GM19372 (cell line): ENCODE data around the gene SPATA46.
"Not testable (repeated sequence)": the region's sequence is repeated elsewhere in the genome, so short reads cannot be mapped to it uniquely, and the experiment has no call there.

Source experiments
- ATAC-seq: cut with Tn5 transposase; IDR thresholded peaks from one replicate; pipeline ENCODE4 v1.9.1; 2021; ENCODE audit warnings: mild to moderate bottlenecking, low read depth, moderate library complexity; ENCODE audit not compliant: unreplicated experiment

Gene SPATA46, protein sequence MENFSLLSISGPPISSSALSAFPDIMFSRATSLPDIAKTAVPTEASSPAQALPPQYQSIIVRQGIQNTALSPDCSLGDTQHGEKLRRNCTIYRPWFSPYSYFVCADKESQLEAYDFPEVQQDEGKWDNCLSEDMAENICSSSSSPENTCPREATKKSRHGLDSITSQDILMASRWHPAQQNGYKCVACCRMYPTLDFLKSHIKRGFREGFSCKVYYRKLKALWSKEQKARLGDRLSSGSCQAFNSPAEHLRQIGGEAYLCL

DNA sequence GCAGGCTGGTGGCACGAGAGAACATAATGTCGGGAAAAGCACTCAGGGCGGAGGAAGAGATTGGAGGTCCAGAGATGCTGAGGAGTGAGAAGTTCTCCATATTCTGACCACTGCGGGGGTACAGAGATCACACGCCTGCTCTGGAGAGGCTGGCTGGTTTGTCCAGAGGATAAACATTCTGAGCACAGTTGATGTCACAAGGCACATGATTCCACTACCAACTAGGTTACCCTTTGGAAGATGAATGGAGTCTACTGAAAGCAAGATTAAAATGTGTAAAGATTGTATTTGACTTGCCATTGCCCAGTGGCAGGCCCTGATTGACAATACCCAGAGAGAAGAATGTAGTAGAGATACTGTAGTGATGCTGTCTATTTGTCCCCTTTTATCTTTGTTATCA, at the start of gene SPATA46:
Gene SPATA46 (minus strand): TSS at position 164 of the 400 bp plus-strand sequence. CDS start 64 bp downstream, at position 100.
- no peak for ATAC-seq

DNA sequence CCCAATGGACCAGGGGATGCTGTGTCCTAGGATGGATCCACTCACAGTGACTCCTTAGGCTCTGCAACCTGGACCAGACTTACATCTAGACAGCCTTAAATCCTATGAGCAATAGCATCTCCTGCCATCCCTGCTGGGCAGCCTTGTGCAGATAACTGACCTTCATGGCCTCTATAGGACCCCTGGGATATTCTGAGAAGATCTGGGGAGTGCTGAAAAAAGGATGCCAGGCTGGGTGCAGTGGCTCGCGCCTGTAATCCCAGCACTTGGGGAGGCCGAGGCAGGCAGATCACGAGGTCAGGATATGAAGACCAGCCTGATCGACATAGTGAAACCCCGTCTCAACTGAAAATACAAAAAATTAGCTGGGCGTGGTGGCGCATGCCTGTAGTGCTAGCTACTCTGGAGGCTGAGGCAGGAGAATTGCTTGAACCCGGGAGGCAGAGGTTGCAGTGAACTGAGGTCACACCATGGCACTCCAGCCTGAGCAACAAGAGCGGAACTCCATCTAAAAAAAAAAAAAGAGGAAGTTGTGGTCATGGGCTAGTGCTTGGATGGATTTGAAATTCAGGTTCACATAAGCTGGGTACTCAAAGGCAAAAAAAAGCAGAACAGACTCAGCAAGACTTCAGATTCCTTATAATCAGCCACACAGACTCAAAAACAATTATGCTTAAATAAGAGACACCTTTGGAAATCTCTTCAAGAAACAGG, 46.2 kb upstream of the SPATA46 start:
- ATAC-seq = no peak

DNA sequence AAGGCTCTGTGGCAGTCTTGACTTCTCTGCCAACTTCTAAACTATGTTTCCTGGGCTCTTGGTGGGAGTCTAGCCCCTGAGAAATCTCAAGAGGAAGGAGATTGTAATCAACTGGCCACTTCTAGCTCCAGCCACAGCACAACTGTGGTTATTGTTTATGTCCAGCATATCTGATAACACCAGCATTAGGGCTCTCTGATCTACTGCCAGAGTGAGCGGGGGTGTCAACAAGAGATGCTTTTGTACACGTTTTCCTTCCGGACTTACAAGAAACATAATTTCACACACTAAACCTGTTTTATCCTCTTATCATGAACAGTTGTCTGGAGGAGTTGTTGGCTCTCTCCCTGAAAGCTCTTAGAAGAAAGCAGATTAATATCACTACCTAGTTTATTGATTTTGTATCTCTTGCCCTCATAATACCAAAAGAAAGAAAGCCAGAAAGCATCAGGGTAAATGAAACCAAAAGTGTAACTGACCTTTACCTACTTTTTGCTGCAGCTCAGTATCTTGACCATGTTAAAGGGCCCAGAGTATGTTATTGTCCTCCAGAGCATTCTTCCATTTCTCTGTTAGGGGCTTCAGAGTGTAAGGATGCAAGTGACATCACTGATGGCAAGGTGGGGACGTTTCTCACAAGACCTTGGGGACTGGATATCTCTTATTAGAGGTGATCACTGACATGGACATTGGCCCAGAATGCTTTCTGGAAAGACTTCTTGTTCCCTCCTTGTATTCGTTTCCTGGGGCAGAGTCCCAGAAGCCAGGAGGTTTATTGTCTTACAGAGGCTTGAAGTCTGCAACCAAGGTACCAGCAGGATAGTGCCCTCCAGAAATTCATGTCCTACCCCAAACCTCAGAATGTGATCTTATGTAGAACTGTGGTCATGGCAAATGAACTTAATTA, 44.9 kb upstream of the SPATA46 start:
- no peak for ATAC-seq

DNA sequence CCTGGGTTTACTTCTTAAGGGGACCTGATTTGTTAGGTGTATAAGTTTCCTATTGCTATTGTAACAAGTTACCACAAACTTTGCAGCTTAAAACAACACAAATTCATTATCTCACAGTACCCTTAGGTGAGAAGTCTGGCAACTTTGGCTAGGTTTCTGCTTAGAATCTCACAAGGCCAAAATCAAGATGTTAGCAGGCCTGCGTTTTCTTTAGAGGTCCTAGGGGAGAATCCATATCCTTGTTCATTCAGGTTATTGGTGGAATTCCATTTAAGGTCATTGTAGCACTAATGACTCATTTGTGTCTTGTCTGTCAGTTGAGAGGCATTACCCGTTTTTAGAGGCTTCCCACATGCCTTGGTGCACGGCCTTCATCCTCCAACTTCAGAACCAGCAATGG, 43.5 kb upstream of the SPATA46 start:
- no peak for ATAC-seq

DNA sequence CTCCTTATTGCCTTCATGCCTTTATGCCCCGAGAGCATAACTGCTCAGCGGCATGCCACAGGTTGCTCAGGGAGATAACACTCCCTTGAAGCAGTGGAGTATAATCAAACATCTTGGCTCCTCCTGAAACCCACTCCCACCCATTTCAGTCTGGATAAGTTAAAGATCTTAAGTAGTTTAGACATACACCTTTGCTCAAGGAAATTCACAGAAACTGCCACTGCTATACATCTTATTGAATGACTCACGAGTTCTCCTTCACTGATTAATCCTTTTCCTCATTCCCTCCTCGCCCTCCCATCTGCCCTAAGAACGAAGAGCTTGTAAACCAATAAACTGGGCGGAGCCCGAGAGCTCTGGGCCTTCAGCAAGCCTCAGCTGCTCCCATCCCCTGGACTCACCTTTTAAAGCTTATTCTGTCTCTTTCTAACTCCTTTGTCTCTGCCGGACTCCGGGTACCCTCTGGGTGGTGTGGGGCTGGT, 42.8 kb upstream of the SPATA46 start:
- ATAC-seq = not testable (repeated sequence)

DNA sequence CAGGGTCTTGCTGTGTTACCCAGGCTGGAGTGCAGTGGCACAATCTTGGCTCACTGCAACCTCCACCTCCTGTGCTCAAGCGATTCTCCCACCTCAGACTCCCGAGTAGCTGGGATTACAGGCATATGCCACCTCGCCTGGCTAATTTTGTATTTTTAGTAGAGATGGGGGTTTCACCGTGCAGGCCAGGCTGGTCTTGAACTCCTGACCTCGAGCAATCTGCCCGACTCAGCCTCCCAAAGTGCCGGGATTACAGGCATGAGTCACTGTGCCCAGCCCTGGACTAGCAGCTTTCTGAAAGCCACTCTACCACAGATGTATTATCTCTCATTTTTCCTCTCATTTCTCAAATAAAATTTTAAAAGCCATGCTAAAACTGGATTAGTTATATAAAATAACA, 41.9 kb upstream of the SPATA46 start:
- ATAC-seq = not testable (repeated sequence)

DNA sequence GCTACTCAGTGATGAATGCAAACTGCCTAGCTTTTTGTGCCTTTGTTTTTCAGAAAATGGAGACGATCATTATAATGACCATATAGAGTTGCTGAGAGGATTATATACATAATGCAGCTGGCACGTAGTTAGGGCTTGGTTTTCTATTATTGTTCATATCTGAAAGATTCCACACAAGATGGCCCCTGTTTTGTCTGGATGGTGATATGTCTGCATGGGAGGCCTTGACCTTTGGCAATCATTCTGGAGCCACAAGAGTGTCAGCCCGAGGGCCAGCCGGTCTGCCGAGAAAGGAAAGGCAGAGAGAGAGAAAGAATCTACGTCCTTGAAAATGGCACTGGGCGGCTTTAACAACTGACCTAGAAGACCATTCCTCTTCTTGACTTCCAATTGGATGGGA, 41.0 kb upstream of the SPATA46 start:
- no peak for ATAC-seq

DNA sequence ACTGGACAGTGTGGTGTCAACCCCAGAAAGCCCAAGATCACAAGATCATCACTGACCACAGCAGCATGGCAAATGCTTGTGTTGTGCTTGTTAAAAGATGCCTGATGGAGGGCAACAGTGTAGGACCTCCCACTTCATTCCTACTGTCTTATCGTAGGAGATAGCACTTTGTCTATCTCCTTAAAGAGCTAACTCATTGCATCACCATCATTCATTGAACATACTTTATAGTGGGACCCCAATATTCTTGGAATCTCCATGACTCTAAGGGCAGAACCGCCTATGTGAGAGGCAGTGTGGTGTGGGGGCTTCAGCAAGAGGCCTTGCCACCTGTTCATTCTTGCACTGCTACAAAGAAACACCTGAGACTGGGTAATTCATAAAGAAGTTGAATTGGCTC, 40.3 kb upstream of the SPATA46 start:
- no peak for ATAC-seq

DNA sequence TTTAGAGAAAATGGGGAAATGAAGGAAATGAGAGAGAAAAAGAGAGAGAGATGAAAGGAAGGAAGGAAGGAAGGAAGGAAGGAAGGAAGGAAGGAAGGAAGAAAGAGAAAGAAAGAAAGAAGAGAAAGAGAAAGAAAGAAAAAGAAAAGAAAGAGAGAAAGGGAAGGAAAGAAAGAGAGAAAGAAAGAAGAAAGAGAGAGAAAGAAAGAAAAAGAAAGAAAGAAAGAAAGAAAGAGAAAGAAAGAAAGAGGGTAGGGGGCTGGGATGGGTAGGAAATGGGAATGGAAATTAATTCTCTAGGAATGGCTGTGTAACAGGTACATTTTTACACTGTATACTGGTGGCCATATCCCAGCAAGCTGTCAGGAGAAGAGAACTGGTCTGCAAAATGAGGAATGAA, 39.6 kb upstream of the SPATA46 start:
- no peak for ATAC-seq

DNA sequence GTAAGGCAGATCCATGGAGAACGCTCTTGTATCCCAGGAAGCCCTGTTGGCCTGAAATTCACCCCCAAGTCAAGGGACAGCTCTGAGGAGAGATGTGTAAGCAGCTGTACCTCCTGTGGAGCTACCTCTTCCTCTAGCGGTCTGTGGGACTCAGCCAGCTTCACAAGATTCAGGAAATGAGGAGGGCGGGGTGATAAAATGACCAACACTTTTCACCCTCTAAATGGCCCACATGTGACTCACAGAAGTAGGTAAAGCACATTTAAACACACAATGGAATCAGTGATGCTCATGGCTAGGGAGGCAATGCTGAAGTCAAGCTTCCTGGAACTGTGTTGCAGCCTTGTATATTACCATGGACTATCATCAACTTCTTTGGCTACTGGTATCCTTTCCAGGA, 35.3 kb upstream of the SPATA46 start, which contains the start of gene SH2D1B:
Gene SH2D1B (minus strand): TSS at position 135 of the 400 bp plus-strand sequence. CDS start 120 bp downstream, at position 15.
- ATAC-seq = no peak

DNA sequence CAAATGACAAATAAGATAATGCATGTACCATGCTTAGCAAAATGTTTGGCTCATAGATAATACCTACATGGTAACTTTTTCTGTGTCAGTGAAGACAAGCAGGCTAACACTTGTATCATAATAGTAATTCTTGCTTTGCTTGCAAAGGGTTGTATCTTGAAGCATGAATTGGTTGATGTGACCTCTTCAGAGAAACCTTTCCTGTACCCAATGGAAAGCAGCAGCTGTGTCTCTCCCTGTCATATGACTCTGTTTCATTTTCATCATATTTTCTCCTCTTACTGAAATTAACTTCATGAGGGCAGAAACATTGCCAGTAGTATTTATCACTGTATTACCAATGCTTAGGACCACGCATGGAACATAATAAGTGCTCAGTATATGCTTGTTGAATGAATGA, 30.9 kb upstream of the SPATA46 start:
- ATAC-seq = no peak

DNA sequence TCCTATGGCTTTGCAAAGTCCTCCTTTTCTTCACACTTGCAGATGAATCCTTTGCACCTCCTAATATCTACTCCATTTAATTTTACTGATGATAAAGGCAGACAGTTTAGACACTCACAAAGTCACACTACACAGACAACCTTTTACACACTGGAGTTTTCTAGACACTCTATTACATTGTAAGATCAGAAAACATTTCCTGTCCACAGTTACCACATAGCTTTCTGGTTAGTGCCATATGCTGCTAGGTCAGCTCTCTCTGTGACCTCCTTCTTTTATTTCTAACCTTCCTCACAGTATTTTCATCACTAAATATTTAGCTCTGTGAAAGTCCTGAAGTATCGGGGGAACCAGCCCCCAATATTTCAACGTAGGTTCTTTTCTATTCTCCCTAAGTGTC, 30.2 kb upstream of the SPATA46 start:
- ATAC-seq = no peak

DNA sequence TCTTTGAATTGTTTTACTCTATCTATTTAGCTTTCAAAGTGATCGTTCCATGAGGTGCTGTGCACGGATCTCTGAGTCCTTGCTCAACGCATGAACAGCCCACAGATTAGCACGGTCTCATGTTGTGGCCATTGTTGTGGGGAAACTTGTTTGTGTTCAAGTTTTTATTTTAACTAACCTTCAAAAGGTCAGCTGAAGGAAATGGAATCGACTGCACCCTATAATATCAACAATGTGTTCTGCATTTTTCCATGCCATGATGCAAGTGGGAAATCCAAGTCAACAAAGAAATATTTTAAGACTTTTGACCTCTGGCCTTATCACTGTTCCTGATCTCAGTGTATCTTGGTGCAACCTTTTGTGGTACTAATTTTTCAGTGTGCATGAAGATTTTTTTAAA, 29.1 kb upstream of the SPATA46 start:
- no peak for ATAC-seq

DNA sequence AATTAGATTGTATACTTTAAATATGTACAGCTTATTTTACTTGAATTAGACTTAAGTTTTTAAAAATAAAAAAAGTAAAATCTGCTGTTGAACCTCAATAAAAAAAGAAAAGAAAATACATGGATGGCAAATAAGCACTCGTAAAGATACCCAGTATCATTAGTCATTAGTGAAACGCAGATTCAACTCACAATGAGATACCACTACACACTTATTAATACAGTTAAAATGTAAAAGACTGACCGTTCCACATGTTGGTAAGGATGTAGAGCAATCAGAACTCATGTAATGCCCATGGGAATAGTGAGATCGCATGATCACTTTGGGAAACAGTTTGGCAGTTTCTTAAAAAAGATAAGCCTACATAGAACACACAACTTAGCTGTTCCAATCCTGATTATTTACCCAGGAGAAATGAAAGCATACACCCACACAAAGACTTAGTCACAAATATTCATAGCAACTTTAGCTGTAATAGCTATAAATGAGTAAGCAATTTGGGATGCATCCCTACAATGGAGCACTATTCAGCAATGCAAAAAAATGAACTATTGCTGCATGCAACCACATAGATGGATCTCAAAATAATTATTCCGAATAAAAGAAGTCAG, 28.0 kb upstream of the SPATA46 start:
- no peak for ATAC-seq

DNA sequence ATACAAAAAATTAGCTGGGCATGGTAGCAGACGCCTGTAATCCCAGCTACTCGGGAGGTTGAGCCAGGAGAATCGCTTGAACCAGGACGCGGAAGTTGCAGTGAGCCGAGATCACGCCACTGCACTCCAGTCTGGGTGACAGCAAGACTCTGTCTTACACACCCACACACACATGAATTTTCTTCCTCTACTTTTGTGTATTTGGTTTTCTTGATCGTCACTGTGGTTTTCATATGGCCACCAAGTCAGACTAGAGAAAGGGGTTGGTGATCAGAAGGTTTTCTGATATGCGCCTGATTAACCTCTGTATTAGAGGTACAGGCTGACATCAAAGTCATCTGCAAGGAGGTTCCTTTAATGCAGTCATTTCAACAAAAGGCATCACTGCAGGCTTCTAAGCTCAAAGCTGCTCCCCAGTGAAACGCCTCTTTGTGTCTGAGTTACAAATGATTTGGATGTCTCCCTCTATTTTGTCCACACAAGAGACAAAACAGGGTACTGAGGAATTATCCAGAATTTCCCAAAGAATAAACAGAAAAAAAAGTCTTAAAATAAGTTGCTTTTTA, 24.2 kb upstream of the SPATA46 start:
- no peak for ATAC-seq

DNA sequence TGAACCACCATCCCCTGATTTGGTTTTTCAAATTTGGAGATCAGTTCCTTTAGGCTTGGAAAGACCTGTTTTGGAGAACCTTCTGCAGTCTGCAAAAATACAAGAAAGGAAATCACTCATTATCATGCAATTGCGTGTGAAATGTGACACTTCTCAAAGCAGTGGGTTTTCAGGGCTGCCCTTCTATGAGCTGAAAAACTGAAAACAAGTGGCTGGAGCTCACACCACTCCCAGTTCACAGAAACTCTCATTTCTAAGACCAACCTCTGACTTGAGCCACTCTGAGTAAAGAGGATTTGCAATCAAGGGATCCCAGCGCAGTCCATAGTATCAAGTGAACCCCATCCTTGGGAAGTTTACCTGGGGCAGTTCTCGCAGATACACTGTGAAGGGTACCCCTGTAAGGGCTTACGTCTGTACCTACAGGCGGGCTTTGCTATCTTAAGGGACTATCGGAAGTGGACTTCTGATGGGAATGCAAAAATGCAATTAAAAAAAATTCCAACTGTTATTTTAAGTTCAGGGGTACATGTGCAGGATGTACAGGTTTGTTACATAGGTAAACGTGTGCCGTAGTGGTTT, 22.4 kb upstream of the SPATA46 start:
- no peak for ATAC-seq

DNA sequence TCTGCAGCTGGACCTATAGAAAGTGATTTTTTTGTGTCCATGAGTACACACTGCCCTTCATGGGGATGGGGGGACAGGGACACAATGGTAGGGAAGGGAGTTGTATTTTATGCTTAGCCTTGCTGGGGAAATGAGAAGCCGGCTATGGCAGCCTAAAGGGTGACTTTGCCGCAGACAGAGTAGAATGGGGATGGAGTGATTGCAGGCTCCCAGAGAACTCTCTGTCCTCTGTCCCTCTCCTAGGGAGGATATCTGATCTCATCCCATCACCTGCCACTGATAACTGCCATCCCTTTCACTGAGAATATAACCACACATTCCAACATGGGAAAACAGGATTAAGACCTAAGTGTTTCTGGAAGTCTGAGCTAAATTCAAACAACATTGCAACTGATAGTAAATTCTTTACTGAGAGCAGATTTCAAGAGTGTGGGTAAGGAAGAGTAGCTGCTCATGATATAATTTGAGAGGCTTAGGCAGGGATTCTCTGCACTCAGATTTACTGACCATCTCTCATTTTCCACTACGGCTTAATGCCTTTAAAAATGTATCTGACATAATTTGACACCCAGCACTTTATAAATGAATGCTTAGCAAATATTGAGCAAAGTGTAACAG, 21.4 kb upstream of the SPATA46 start:
- ATAC-seq = no peak

DNA sequence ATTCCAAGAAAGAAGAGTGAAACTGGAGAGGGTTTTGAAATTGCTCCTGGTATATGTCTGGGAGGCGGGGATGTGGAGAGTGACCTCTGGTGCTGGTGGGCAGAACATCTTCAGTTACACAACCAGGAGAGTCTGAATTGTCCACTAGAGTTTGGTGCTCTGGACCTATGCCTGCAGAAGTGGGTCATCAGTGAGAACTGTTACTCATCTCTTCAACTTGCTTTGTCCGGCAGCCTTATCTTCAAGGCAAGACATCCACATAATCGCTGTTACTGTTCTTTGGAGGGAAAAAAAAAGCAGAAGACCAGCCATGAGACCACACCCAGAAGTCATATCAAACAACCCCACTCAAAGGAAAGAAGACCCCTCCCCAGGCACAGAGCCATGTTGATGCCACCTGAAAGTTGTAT, 20.4 kb upstream of the SPATA46 start:
- ATAC-seq = no peak

DNA sequence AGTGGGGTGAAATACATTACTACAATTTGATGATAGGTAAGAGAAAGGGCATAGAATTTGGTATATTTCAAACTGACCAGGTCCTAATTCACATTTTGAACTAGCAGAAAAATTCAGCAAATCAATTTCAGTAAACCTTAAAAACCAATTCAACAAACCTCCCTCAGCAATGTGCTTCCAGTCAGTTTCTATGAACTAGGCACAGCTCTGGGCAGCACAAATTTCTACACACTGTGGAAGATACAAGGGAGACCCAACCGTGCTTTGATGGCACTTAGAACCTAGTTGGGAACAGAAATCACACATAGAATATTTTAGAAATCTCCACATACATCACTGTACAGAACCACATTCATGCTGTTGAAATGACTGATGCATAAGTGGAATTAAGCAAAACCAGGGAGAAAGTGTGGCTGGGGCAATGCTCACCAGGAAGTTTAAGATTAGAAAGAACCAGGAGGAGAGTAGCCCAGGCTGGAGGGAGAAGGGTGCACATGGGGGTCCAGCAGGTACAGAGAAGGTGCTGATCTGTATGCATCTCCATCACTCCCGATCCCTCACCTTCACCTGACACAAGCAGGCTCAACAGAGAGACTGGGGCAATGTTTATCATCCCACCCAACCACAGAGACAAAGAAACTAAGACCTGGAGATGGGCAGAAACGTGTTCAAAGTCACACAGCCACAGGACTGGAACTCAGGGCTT, 19.7 kb upstream of the SPATA46 start:
- no peak for ATAC-seq
